Vagina (tissue), 2 donors: ENCODE data around the gene FABP6. TPM values are rescaled to one million over a fixed set of nuclear protein-coding genes. Genes with fewer than 3 reads are reported as not detected.

ENCODE experiments used
- DNase-seq, 2 donors: peaks; one replicate each; pipeline ENCODE4 v3.0.0-alpha.2; 2017; ENCODE audit errors: extremely low spot score in 2 of 2
- H3K27ac ChIP-seq: fragments of 200-600 bp; sonication (generic); one replicate; pipeline ENCODE4 v1.5.1; 2019
- H3K27me3 ChIP-seq: fragments of 200-600 bp; sonication (generic); one replicate; pipeline ENCODE4 v1.5.1; 2019
- H3K36me3 ChIP-seq, 2 donors: fragments of 200-600 bp; sonication (generic); one replicate each; pipeline ENCODE4 v1.5.1; 2017 to 2019
- H3K4me1 ChIP-seq: fragments of 200-600 bp; sonication (generic); one replicate; pipeline ENCODE4 v1.5.1; 2019
- H3K4me3 ChIP-seq, 2 donors: fragments of 200-600 bp; sonication (generic); 1 replicate in 1 of 2; 2 replicates in 1 of 2; pipeline ENCODE4 v1.5.1; 2016 to 2019
- H3K9me3 ChIP-seq: fragments of 200-600 bp; sonication (generic); one replicate; pipeline ENCODE4 v1.5.1; 2019
- POLR2A ChIP-seq, 2 donors: fragments of 450-650 bp; IDR thresholded peaks; one replicate each; pipeline ENCODE4 v1.6.1; 2017; ENCODE audit warnings: antibody characterized with exemption in 2 of 2, mild to moderate bottlenecking in 2 of 2, moderate library complexity in 2 of 2
- POLR2AphosphoS5 ChIP-seq, 2 donors: sonication (generic); formaldehyde crosslinking; IDR thresholded peaks; one replicate each; pipeline ENCODE4 v1.9.0; 2017; ENCODE audit warnings: antibody characterized with exemption in 2 of 2, mild to moderate bottlenecking in 2 of 2, low read depth in 1 of 2; ENCODE audit not compliant: insufficient read depth in 1 of 2
- intact Hi-C: fragments of 100-400 bp; cut with DNase I; formaldehyde crosslinking; loops from one replicate; pipeline ENCODE4 v1.15.1; 2023
- total RNA-seq: library from RNA; depleted of rRNA; stranded (reverse); fragments of >200 nt; gene quantifications from one replicate; pipeline ENCODE4 v1.2.3, GENCODE V29; 2016
- TF ChIP-seq, protein P1 (sequence below), 3 experiments: fragments of 450-650 bp in 2 of 3; fragments of 200-600 bp in 1 of 3; sonication (generic) in 1 of 3; IDR thresholded peaks; one replicate each; pipeline ENCODE4 v1.5.1; 2017 to 2019; ENCODE audit warnings: antibody characterized with exemption in 3 of 3, mild to moderate bottlenecking in 2 of 3, moderate library complexity in 2 of 3

The FABP6 gene
- total RNA-seq, 1 donor from 2014 or later, result 2.9 TPM

DNA sequence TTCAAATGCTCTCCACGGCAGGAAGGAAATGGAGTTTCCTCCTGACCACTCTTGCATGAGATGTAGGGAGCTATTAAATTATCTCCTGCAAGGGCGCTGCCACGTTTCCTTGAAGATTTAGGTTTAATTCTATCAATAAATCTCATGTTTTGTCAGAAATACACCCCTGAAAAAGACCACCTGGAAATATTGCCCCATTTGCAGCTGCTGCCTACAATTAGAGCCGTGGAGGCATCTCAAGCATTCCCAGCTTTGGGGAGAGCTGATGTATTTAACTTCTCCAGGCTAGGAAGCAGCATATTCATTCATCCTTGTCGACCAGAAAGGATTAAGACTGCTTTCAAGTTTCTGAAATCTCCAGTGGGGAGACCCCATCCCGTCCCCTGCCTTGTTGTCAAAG lies 42.5 kb downstream of the FABP6 start:
- no peak for DNase-seq
- peak overlapping the region; percentile 42 for H3K27ac ChIP-seq
- intact Hi-C loops, result no loop called here
- no peaks in the 10 kb centered on the region for H3K9me3 ChIP-seq
- no peak for TF ChIP-seq POLR2AphosphoS5 (IDR thresholded peaks at IDR 0.05; ENCODE audit: insufficient read depth in 1 of 2, low read depth in 1 of 2)
- TF ChIP-seq POLR2A (IDR thresholded peaks at IDR 0.05), result no peak
- TF ChIP-seq, protein P1, sequence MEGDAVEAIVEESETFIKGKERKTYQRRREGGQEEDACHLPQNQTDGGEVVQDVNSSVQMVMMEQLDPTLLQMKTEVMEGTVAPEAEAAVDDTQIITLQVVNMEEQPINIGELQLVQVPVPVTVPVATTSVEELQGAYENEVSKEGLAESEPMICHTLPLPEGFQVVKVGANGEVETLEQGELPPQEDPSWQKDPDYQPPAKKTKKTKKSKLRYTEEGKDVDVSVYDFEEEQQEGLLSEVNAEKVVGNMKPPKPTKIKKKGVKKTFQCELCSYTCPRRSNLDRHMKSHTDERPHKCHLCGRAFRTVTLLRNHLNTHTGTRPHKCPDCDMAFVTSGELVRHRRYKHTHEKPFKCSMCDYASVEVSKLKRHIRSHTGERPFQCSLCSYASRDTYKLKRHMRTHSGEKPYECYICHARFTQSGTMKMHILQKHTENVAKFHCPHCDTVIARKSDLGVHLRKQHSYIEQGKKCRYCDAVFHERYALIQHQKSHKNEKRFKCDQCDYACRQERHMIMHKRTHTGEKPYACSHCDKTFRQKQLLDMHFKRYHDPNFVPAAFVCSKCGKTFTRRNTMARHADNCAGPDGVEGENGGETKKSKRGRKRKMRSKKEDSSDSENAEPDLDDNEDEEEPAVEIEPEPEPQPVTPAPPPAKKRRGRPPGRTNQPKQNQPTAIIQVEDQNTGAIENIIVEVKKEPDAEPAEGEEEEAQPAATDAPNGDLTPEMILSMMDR (IDR thresholded peaks at IDR 0.05), result no peak
- H3K36me3 ChIP-seq, result no peaks in the 10 kb centered on the region
- H3K4me3 ChIP-seq, result no peak overlapping the region
- H3K4me1 ChIP-seq, result peaks cover 23% of the 10 kb centered on the region
- H3K27me3 ChIP-seq, result no peaks in the 10 kb centered on the region

DNA sequence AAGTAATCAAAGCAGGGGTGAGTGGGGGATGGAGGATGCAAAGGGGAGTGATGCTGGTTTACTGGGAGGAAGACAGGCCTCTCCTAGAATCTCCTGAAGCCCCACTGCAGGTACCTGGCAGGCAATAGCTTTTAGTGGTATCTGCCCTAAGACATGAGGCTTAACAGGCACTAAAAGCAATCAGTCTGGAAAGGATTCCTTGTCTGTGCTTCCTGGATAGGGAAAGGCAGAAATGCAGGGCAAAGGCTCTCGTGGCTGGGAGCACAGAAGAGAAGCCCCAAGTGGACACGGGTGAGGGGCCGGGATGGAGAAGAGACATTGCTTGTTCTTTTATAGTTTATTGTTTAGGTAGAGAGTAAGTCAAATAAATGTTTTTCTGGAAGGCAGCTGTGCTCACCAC lies 43.0 kb downstream of the FABP6 start:
- Histone ChIP-seq H3K4me3 (no peak overlapping the region), H3K27ac (no peak overlapping the region), H3K9me3 (no peaks in the 10 kb centered on the region), H3K36me3 (no peaks in the 10 kb centered on the region), H3K27me3 (no peaks in the 10 kb centered on the region), H3K4me1 (peaks cover 23% of the 10 kb centered on the region)
- DNase-seq, result no peak
- intact Hi-C loops, result no loop called here
- TF ChIP-seq, protein P1 (IDR thresholded peaks at IDR 0.05), result no peak
- TF ChIP-seq POLR2A (IDR thresholded peaks at IDR 0.05), result no peak
- no peak for TF ChIP-seq POLR2AphosphoS5 (IDR thresholded peaks at IDR 0.05; ENCODE audit: insufficient read depth in 1 of 2, low read depth in 1 of 2)

- Histone ChIP-seq H3K4me3 (no peak overlapping the region), H3K9me3 (no peaks in the 10 kb centered on the region), H3K27me3 (no peaks in the 10 kb centered on the region), H3K4me1 (peaks cover 23% of the 10 kb centered on the region), H3K36me3 (no peaks in the 10 kb centered on the region), H3K27ac (no peak overlapping the region)
- DNase-seq, result no peak
- intact Hi-C loops, result no loop called here
- TF ChIP-seq POLR2AphosphoS5 (IDR thresholded peaks at IDR 0.05; ENCODE audit: insufficient read depth in 1 of 2, low read depth in 1 of 2), result no peak
- TF ChIP-seq, protein P1 (IDR thresholded peaks at IDR 0.05), result no peak
- TF ChIP-seq POLR2A (IDR thresholded peaks at IDR 0.05), result no peak
These were observed 43.6 kb downstream of the FABP6 start for GRCh38 chr5:160272889-160273288.

DNA sequence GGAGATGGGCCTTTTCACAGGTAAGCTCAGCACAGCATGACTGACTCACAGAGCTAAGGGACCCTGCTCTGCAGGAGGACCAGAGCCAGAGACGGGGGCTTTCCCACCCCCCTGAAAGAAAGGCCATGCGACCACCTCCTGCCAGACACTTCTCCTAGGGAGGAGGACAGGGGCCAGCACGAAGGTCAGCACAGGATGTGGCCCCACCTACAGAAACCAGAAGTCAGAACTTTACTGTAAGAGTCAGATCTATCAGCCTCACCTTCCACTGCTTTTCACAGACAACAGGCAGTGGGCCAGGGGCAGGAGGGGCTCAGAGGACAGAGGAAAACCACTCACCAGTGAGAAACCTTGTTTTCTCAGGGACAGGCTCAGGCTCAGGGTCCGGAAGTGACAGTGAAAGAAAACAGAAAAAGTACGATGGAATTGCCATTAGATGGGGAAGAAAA lies 45.2 kb downstream of the FABP6 start:
- intact Hi-C loops, result no loop called here
- TF ChIP-seq POLR2A (IDR thresholded peaks at IDR 0.05) (no peak), POLR2AphosphoS5 (IDR thresholded peaks at IDR 0.05; ENCODE audit: insufficient read depth in 1 of 2, low read depth in 1 of 2) (no peak)
- TF ChIP-seq, protein P1 (IDR thresholded peaks at IDR 0.05), result no peak
- no peaks in the 10 kb centered on the region for H3K36me3 ChIP-seq
- no peak for DNase-seq
- H3K4me3 ChIP-seq, result no peak overlapping the region
- peaks cover 12% of the 10 kb centered on the region for H3K4me1 ChIP-seq
- H3K27ac ChIP-seq, result no peak overlapping the region
- H3K9me3 ChIP-seq, result no peaks in the 10 kb centered on the region
- no peaks in the 10 kb centered on the region for H3K27me3 ChIP-seq

DNA sequence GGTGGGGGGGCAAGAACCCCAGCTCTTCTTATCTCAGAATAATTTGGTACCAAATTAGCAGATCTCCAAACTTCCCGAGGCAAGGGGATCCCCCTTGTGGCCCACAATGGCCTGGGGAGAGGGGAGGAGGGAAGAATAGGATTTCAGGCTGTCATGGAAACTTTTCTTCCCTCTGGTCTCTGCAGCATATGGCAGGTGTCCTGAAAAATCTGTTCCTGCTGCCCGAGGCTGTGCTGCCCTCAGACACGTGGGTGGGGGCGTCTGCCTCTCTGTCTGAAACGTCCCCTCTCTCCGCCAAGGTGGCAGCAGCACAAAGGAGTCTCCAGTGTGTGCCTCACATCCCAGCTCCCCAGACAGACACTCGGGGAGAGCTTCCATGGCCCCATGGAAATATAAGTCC lies 49.0 kb downstream of the FABP6 start:
- Histone ChIP-seq H3K27ac (no peak overlapping the region), H3K36me3 (no peaks in the 10 kb centered on the region), H3K27me3 (no peaks in the 10 kb centered on the region), H3K9me3 (no peaks in the 10 kb centered on the region), H3K4me3 (no peak overlapping the region), H3K4me1 (no peaks in the 10 kb centered on the region)
- TF ChIP-seq, protein P1 (IDR thresholded peaks at IDR 0.05), result no peak
- no peak for TF ChIP-seq POLR2AphosphoS5 (IDR thresholded peaks at IDR 0.05; ENCODE audit: insufficient read depth in 1 of 2, low read depth in 1 of 2)
- no peak for TF ChIP-seq POLR2A (IDR thresholded peaks at IDR 0.05)
- DNase-seq, result no peak
- intact Hi-C loops, result no loop called here
